HG02588 (cell line): ENCODE results near the gene C3orf62.

Source experiments
- ATAC-seq: cut with Tn5 transposase; IDR thresholded peaks from one replicate; pipeline ENCODE4 v1.9.1; 2021; ENCODE audit warnings: mild to moderate bottlenecking, moderate library complexity; ENCODE audit not compliant: unreplicated experiment

C3orf62 gene

GRCh38 chr3:49276475-49277382 lies at the start of gene C3orf62:
Gene C3orf62, minus strand, starts transcription at chr3:49277232. Its CDS starts 360 bp downstream, at chr3:49276872.
- peak; percentile 67 for ATAC-seq

- ATAC-seq = no peak
These were observed 47.7 kb upstream of the C3orf62 start for GRCh38 chr3:49324768-49325167.

DNA sequence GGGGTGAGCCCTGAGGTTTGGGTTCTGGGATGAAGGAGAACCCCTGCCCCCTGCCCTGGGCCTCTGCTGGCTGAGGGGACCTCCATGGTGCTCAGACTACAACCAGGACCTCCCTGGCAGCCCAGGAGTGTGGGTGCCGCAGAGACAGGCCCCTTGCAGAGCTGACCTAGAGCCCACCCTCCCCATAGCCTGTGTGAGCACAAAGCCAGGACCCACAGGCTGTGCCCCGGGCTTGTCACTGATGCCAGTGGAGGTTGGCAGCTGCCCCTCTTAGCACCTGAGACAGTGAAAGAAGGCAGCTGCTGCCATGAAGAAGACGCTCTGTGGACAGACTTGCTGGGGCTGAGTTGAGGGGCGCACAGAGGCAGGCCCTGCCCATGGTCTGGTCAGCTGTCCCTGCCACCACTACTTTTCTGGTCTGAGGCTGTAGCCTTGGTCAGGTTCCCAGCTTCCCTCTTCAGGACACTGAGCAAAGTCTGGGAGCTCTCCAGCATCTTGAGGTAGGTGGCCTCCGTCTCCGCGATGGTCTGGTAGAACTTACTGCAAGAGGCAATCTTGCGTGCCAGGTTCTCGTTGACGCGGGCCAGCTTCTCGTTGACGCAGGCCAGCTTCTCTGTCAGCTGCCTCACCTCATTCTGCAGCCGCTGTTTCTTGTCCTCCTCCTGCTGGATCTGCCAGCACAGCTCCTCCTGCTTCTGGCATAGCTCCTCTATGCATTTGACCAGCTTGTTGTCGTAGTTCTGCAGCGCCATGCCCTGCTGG lies 39.8 kb upstream of the C3orf62 start:
- no peak for ATAC-seq

- no peak for ATAC-seq
These were observed 37.1 kb upstream of the C3orf62 start for GRCh38 chr3:49313896-49314688.

- ATAC-seq = no peak
These were observed 34.3 kb upstream of the C3orf62 start for GRCh38 chr3:49311283-49311682.

DNA sequence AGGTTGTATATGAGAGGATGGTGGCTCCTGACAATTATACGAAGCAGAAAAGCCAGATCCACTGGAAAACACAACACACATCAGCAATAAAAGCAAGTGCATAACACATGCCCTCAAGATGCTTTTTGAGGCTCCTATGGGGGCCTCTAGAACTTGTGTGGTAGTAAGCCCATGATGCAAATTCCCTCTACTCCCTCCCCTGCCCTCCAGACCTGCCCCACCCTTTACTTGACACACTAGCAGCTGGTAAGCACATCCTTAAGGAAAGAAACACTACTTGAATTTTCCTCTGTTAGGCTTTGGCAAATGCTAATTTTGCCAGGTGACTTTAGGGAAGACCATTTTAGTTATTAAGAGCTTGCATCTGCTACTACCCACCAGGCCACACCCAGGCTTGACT lies 33.6 kb upstream of the C3orf62 start:
- ATAC-seq = no peak

DNA sequence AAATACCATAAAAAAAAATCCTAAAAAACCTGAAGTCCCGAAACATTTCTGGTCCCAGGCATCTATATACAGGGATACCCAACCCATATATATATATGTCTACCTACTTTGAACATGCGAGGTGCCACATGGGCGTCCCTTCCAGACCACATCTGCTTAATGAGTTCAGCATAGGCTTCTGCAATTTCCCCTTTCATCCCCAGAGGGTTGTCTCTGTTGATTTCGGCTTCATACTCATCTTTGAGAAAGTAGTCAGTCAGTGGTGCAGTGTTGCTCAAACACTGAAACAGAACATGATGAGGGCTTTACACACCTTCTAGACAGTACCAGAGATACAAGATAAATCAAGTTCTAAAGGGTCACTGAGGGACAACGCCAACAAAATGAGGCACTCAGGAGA lies 28.6 kb upstream of the C3orf62 start:
- ATAC-seq = no peak

- ATAC-seq = no peak
These were observed 25.6 kb upstream of the C3orf62 start for GRCh38 chr3:49302613-49303012.

- ATAC-seq = no peak
These were observed 23.6 kb upstream of the C3orf62 start for GRCh38 chr3:49300595-49300994.

DNA sequence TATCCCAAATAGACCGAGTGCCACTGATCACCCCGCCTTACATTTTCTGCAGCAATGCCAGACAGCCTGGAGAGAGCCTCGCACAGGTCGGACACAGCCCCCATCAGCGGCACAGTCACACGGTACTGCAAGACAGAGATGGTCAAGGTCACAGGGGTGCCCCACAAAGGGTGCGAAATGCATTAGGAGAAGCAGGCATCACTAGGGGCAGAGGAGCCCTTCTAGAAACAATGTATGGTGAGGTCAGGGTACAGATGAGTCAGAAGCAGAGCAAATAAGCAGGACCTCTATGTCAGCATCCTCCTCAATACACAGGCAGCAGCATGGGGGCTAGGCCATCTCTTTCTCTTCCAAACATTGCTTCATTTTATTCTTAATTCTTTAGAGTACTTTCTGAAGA lies 21.5 kb upstream of the C3orf62 start:
- no peak for ATAC-seq

DNA sequence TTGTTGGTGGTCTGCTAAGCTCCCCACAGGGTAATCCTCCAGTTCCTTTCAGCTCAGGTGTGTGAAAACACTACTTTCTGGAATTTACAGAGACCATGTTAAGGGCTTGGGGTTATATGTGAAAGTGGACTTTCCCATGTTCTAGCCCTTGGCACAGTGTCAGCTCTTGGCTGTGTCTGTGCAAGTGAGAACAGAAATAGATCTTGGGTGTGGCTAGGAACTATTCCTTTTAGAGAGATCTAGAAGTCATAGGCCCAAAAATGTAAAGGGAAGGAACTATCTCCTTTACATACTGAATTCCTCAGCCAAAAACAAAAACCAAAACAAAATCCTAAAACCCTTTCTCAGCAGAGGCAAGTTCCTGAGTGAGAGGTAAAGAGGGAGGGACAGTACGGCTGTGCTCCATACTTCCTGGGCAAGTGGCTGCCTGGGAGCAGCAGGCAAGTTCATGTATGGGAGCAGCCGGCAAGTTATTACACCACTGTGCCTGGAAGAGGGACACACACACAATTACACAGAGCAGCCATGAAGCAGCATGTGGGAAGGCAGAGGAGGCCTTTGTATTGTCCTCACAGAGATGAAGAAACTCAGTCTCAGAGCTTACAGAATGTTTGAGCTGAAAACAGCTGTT lies 19.9 kb upstream of the C3orf62 start:
- ATAC-seq = no peak

GRCh38 chr3:49295489-49296058 lies 18.5 kb upstream of the C3orf62 start:
- no peak for ATAC-seq

DNA sequence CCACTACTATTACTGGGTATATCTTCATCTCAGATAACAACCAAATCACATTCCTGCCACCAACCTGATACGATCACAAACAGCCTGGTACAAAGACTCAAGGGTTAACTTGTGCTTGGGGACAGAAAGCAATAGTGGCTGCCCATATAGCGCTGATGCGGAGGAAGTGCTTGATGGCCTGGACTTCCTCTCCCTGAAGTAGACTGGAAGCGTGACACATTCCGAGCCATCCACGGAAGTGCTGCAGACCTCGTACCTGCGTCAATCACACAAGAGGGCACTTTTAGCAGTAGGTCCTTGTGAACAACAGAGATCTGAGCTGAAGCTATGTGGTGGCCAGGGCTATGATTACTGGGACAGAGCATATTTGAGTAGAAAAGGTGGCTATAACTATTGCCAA lies 17.3 kb upstream of the C3orf62 start:
- ATAC-seq = no peak

- no peak for ATAC-seq
These were observed 7.0 kb upstream of the C3orf62 start for GRCh38 chr3:49283997-49284396.

- ATAC-seq = no peak
These were observed 2.3 kb upstream of the C3orf62 start for GRCh38 chr3:49279376-49279775.

DNA sequence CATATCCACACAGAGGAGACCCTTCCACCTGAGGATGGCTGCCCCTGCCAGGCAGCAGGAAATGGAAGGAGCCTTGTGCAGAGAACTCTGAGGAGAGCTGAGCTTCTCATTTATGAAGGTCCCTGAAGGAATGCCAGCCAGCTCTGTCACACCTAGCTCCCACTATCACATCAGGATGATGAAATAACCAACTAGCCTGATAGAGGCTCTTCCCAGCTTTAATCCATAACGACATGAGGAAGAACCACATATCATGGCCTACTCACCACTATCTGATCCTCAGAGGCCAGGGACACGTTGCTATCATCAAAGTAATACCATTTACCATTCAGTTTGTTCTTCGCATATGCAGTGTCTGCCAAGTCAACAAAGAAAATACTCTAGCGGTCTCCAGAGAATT lies 1.5 kb upstream of the C3orf62 start:
- ATAC-seq = no peak

GRCh38 chr3:49277383-49277775 lies 347 bp upstream of the C3orf62 start:
- ATAC-seq = no peak

DNA sequence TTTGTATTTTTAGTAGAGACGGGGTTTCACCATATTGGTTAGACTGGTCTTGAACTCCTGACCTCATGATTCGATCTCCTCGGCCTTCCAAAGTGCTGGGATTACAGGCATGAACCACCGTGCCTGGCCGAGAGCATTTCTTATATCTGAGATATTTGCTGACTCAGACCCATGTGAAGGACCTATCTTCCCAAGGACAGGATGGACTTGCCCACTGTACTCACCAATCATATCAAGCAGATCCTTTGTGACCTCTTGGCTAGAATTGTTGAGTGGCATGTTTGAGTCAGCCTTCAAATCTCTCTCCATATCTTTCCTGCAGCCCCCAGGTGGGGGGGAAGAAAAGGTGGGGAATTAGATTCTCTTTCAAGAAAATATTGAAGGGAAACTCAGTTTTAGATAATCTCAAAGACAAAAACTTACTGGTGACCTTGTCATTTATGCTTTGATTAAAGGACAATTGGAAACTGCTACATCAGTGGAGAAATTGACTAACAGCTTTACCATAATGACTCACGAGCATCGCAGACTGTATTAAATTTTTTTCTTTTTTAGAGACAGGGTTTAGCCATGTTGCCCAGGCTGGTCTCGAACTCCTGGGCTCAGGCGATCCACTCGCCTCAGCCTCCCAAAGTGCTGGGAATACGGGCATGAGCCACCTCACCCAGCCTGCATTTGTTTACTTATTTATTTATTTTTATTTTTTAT lies 3.1 kb downstream of the C3orf62 start:
- no peak for ATAC-seq

GRCh38 chr3:49271047-49271446 lies 6.0 kb downstream of the C3orf62 start:
- no peak for ATAC-seq

GRCh38 chr3:49270156-49270500 lies 6.9 kb downstream of the C3orf62 start:
- ATAC-seq = no peak
